Lower leg skin (tissue), 3 donors: ENCODE data around the gene AUTS2.

Experiments
- CTCF ChIP-seq, 3 donors: fragments of 450-650 bp; IDR thresholded peaks; one replicate each; pipeline ENCODE4 v1.5.1; 2016; ENCODE audit warnings: antibody characterized with exemption in 3 of 3, mild to moderate bottlenecking in 3 of 3, moderate library complexity in 2 of 3
- POLR2A ChIP-seq, 2 donors: fragments of 450-650 bp; IDR thresholded peaks; one replicate each; pipeline ENCODE4 v1.6.1; 2016 to 2017; ENCODE audit warnings: antibody characterized with exemption in 2 of 2, mild to moderate bottlenecking in 1 of 2, moderate library complexity in 1 of 2

GRCh38 chr7:70352906-70353305 is 754.6 kb downstream of the AUTS2 start:
- TF ChIP-seq CTCF (IDR thresholded peaks at IDR 0.05): no peak
- no peak for TF ChIP-seq POLR2A (IDR thresholded peaks at IDR 0.05)
